Renal cortical epithelial cell (primary cell): Measurements from ENCODE around the gene NCK2. TPM values are rescaled to one million over a fixed set of nuclear protein-coding genes. Genes with fewer than 3 reads are reported as not detected.

Source experiments
- DNase-seq: peaks from one replicate; pipeline ENCODE4 v3.0.0-alpha.2; 2011; ENCODE audit warnings: low read depth
- total RNA-seq: library from RNA; depleted of rRNA; stranded (reverse); fragments of >200 nt; gene quantifications from 2 replicates; pipeline ENCODE4 v1.2.3, GENCODE V29; 2014

The NCK2 gene
- total RNA-seq, 1 donor from 2014 or later: 65.0 TPM

DNA sequence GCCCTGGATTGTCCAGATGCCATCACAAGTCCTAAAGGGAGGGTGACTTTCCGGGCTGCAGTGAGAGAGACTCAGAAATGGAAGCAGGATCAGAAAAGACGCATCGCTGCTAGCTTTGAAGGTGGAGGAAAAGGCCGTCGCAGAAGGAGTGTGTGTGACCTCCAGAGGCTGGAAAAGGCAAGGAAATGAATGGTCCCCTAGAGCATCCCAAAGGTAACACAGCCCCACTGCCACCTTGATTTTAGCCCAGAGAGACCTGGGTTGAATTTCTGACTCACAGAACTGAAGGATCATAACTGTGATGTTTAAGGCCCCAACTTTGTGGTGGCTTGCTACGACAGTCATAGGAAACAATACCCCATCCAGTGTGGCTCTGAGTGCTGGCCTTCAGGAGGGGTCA lies 8.6 kb upstream of the NCK2 start:
- no peak for DNase-seq

DNA sequence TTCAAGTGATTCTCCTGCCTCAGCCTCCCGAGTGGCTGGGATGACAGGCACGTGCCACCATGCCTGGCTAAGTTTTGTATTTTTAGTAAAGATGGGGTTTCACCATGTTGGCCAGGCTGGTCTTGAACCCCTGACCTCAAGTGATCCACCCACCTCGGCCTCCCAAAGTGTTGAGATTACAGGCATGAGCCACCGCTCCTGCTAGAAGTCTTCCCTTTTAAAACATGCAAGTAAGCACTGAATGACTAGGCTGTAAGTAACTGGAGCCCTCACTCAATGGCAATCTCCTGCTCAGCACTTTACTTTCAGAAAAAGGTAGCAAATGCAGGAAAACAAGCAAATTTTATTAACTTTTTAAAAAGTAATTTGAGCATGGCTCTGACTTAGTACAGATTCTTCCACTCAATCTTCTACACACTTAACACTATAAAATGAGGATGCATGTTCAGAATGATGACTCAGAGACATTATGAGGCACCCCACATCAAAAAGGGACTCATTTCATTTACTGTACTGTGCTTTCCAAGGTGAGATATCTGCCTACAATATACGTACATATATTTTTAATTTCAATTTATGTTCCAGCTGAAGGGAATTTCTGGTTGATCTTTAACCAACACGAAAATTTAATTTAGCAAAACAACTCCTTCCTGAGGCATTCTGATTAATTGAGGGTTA lies 6.6 kb upstream of the NCK2 start:
- DNase-seq: no peak

DNA sequence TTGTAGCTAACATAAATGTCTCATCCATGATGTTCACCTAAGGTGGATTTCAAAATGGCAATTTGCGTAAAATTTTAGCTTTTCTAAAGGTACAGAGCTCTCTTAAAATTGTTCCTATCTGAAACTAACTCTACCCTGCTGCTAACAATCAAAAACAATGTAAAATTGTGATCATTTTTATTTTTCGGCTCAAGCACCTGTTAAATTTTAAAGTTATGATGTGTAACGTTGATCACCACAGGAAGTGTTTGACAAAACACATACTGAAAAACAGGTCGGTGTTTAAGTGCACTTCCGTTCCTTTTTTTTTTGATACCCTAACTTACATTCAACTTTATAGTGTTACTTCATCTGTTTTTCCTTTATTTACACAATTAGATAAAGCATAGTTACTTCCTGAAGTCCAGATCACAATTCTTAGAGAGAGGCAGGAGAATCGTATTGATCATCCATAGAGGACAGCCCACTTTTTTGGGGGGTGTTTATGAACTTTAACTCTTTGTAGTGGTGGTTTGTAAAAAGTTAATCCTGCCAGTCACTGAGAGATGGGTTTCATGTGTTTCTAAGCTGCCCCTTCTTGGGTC lies 6.0 kb upstream of the NCK2 start:
- DNase-seq: no peak

DNA sequence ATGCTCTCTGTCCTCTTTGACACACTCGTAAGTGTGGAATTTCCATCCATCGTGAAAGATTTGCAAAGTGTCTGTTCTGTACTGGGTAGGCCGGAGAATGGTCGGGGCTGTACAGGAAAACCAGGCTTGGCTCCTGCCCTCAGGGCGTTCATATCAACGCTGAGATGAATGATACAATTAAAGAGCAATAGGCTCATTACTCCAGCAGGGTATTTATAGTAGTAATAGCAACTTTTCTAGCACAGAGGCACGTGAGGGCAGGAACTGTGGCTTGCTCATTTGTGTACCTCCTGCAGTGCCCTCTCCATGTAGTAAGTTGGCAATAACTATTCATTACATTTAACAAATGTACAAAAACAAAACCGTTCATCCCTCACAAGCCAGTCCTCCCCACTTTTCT lies 5.3 kb upstream of the NCK2 start:
- DNase-seq: no peak

DNA sequence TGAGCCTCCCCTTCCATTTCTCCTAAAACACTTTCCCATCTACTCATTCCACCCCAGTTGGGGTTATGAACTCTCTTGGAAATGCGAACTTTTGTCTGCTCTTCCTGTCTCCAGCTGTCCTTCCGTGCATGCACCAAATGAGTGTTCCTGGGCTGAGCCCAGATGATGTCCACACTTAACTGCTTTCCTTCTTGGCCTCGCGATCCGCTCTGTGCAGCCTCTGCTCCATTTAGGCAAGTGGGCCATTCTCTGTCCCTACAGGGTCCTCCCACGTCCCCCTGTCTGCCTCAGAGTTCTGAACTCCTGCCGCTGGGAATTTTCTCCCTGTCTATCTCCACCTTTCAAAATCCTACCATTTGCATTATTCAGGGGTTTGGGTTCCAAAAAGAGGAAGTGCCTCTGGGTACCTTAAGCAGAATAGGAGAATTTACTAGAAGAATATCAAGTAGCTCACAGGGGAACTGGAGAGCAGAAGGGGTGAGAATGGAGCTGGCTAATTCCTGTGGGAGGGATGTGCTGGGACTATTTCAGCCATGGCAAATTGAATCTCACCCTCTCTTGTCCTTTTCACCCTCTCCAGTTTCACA lies 4.7 kb upstream of the NCK2 start:
- DNase-seq: no peak

DNA sequence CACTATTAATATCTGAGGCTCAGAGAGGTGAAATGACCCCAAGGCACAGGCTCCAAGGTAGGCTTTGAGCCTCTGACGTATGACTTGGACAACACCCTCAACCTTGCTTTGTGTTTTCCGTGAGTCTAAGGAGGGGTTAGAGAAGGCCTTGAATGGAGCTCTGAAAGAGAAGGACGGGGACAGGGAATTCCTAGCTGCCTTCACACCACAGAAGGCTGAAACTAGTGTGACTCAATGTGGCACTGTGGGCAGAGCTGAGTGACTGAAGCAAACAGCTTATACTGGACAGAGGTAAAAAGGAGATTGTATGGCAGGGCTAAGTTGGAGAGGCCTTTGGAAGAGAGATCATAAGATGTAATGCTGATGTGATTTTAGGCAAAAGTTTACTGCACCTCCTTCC lies 3.5 kb upstream of the NCK2 start:
- DNase-seq: no peak

DNA sequence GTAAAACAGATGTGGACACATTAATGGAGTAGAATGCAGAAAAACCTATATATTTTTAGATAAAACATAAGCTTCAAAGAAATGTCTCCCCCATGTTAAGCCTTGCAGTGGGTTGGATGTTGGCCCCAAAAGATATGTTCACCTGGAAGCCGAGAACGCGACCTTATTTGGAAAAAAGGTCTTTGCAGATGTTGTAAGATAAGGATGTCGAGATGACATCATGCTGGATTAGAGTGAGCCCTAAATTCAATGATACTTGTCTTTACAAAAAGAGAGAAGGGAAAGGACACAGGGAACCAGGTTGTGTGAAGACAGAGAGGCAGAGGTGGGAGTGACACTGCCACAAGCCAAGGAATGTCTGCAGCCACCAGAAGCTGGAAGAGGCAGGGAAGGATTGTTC lies 3.1 kb upstream of the NCK2 start:
- DNase-seq: no peak

DNA sequence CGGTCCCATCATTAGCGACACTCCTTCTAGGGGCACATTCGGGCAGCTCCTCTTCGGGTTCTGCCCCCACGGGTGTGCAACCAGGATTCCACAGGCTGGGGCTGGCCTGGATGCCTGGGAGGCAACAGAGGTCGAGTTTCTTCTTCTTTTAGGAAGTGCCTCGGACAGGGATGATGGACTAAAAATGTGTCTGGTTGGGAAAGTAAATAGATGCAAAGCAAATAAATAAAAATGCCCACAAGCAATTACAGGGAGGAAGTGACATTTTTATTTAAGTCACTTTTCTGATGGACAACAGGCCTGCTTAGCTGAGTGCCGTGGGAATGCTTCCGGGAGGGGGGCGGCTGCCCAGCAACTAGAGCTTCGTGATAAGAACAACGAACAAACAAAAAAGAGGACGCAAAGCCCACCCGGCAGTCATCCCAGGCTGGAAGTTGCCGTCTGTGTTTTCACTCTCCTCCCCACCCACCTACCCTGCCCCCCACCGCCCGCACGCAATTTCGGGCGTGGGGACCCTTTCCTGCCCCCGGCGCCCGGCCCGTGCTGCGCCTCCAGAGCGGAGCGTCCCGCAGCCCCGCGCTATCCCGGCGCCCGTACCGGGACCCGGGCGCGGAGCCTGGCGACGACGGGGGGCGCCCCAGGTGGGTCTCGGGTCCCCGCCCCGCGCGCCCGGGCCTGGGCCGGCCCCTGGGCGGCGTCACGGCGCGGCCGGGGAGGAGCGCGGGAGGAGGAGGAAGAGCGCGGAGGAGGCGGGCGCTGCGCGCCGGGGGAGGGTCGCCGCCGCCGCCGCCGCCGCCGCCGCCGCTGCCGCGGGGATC lies 412 bp upstream of the NCK2 start:
- no peak for DNase-seq

DNA sequence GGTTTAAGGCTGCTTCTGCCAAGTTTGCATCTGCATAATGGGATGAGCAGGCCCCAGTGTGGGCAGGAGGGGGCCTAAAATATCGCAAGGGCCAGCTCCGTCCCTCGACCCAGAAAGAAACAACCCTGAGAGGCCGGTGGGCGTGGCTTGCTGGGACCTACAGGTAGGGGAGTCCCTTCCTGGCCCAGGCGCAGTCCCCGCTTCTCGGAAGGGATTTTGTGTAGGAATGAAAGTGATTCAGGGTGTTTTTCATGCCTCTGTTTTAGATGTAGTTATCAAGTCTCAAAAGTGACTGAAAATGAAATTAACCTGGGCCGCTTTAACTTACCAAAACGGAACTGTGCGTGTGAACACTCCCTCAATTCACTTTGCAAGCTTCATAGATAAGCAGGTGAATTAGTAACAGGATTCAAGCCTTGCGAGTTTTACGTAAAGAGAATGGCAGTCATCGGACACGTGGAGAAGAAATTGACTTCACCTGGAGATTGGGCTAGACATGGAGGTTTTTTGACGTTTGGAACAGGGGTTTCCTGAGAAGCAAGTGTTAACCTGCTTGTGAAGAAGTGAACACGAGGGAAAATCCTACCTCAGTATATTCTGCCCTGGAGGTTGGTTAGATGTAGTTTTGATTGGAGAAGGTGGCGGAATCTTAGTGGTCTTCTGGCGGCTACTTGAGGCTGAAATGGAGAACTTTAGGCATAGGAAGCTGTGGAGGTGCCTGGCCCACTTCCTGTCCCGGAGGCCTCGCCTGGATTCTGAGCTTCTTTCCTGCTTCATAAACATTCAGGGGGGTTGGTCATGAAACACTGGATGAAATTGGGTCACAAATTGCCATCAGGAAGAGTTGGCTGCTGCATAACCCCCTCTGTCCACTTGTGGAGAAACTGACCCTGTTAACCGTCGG lies 1.7 kb downstream of the NCK2 start:
- no peak for DNase-seq

DNA sequence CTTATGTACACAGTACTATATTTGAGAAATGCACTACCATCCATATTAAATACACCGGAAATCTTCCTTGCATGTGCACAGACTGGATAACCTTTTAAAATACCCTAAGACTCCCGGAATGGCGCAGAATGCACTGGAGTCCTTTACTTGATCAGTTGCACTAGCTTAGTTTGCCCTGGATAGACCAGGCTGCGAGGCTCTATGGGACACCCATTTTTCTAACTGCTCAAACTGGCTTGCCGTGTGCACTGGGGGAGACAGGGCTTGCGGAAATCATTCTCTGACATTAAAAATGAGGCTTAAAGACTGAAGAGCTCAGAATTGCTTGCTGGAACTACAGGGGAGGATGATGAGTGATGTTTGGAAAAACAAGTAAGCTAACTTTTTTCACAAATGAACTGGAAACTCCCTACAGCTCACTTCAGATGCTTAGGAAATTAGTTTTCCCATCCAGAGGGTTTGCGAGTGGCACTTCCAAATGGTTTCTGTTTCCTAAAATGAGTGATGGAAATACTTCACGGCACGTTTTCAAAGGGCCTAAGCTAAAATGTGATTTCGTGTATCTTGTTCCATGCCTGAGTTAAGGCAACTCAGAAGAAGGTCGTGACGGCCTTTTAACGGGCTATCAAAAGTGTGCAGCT lies 2.7 kb downstream of the NCK2 start:
- DNase-seq: no peak

DNA sequence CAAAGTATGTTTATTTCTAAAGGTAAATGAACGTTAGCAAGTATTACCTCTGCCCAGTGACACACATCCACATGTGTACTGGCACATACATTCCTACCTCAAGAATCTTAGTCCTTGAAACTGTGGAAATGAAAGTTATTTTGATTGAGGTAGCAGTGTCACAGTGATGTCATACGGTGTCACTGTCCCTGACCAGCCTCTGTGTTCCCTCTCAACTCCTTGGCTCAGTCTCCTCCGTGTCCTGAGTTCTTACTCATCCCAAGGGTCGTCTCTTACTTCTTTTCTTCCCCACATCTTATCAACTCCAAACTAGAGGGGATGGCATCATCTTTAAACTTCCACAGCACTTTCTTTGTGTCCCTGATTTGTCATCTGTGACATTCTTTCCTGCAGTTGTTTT lies 3.3 kb downstream of the NCK2 start:
- no peak for DNase-seq

DNA sequence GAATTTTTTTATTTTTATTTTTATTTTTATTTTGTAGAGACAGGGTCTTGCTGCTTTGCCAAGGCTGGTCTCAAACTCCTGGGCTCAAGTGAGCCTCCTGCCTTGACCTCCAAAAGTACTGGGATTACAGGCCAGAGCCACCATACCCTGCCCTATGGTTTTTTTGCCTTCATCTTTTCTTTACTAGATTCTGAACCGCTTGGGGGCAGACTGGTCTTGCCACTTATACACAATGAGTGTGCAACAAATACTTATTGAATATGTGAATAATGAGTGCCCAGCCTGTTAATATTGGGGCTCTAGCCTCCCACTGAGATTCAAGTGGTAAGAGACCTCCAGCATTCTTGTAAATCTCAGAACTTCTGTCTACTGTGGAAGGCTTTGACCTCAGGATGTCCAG lies 3.9 kb downstream of the NCK2 start:
- DNase-seq: no peak

DNA sequence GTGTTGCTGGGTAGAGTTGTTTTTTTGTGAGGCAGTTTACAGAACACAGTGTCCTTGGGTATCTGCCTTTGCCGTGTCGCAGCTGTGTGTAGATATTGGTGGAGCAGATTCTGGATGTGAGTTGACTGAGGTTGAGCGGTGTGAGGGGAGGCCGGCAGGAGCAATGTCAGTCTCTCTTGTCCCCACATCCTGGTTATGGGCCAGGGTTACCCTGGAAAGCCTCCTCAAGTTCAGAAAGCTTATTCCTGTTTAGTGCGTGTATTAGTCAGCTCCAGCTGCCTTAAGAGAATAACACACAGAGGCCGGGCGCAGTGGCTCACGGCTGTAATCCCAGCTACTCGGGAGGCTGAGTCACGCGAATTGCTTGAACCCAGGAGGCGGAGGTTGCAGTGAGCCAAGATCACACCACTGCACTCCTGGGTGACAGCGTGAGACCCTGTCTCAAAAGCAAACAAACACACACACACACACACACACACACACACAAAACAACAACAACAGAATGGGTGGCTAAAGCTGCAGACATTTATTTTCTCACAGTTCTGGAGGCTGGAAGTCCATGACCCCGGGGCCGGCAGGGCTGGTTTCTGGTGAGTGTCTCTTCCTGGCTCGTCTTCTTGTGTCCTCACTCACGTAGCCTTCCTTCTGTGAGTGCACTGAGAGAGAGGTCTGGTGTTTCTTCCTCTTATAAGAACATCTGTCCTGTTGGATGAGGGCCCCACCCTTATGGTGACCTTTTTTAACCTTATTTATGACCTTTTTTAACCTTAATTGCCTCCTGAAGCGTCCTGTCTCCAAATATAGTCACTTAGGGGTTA lies 5.1 kb downstream of the NCK2 start:
- DNase-seq: no peak

DNA sequence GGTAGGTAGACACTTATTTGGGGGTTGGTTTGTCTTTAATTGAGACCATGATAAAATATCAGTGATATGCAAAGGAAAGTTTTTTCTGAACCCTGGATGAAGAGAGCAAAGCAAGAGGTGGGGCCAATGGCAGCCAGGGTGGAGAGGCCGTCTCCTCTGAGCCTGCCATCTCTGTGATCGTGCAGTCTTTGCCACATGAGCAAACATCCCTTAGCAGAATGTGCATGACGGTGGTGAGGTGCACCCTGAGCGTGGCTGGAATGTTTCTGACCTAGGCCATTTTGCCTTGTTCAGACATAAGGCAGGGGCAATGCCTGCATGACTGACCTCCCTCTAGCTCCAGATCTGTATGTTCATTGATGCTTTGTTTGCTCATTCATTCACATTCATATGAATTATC lies 6.0 kb downstream of the NCK2 start:
- DNase-seq: no peak

DNA sequence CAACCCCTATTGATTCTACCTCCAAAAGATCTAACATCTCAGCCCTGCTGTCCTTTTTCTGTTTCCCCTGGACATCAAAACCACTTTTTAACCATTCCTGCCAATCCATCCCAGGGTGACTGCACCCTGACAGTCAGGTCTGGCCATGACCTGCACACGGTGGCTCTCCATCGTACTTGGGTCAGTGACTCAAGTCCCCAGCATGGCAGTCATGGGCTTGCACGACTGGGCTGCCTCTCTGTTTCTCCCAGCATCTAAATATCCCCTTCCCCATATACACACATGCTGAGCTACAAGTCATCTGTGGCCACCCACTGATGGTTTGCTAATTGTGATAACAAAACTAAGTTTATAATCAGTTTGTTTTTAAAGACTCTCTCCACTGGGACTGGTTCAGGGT lies 6.6 kb downstream of the NCK2 start:
- DNase-seq: no peak

DNA sequence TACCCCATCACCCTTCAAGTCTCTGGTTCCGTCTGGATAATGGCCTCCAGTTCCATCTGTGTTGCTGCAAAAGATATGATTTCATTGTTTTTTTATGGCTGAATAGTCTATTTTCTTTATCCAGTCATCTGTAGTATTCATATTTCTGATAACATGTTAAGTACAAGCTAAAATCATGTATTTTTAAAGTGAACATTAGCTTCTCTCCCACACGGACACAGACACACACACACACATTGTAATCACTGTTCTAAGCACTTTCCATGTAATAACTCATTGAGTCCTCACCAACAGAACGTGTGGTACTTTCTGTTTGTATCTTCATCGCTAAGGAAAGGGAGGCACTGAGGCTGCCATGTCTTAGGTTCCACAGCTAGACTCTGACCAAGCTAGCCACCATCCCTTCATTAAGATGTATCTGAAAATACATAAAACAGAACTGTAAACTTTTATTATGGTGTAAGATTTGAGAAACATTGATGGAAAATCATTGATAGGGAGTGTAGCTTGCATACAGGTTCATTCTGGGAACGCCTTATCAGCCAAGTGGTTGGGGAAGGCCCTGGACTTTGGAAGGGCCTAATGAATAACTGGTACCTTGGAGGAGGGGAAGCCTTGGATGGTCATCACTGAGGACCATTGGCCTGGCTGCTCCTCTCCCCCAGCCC lies 8.1 kb downstream of the NCK2 start:
- no peak for DNase-seq

DNA sequence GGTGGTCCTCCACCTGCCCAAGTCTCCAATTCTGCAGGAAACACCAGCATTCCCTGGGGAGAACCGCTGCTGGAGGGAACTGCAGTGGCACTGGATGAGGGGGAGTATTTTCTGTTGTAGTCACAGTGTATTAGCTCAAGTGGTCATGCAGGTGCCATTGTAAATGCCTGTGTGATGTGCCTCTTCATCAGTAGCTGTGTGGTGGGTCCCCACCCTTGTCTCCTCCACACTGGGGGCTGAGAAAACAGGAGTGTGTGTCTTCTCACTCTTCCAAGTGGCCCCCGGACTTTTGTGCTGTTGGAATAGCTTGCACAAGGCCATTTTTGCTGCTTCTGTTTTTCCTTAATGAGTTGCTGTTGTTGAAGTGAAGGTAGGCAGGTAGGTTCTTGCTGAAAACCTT lies 8.7 kb downstream of the NCK2 start:
- DNase-seq: no peak

DNA sequence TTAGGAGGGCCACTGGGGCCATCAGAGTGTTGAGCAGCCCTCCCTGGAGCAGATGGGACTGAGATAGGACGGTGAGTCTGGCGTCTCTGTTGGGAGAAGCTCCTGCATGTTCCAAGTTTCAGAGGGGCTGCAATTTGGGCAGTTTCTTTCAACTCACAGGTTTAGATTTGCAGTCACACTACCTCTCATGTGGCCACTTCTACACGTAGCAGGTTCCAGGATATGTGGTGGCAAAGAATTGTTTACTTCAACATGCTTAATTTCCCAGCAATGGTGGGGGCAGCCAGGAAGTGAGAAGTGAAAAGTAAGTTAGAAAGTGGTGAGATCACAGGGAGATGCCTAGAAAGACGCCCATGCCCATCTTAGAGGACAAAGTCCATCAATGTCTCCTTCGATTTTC lies 9.3 kb downstream of the NCK2 start:
- no peak for DNase-seq

DNA sequence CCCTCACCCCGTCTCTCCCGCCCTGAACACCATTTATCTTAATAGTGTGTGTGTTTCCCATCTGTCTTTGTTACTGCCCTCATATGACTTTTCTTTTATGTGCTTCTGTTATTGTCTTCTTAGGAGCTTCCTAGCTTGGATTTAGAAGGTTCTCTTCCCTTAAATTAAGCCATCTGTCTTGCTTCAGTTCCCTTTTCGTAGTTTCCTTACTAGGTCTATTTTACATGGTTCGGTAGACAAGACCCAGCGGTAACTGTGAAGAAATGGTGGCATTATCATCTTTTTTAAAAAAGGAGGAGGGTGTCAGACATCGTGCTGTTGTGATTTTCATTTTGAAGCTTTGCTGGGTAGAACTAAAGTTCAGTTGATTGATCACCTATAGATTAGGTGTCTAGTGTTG lies 10.3 kb downstream of the NCK2 start:
- no peak for DNase-seq

DNA sequence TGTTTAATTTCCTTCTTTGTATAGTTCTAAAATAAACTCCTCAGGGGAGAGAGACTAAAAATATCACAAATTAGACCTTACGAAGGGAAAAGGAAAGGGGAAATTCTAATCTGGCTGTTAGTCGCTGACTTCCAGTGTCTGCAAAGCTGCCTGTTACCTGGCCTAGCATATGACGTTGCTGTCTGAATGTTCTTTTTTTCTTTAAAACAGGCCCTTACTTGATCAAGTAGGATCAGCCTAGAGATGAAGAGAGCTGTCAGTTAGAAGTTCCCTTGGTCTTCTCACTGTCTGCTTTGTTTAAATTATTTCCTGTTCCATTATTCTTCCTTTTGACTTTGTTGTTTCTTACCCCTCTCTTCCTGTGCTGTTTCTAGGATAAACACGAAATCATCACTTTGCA lies 11.2 kb downstream of the NCK2 start:
- DNase-seq: no peak
